SH-SY5Y (cell line): Measurements from ENCODE around the gene NOL7.

Source experiments
- GATA2 ChIP-seq: IDR thresholded peaks from 2 replicates; pipeline ENCODE4 v1.6.1; 2011; ENCODE audit warnings: mild to moderate bottlenecking, low read depth, low read length
- GATA3 ChIP-seq: IDR thresholded peaks from 2 replicates; pipeline ENCODE4 v1.6.1; 2011; ENCODE audit warnings: low read depth, mild to moderate bottlenecking, low read length, moderate library complexity

DNA sequence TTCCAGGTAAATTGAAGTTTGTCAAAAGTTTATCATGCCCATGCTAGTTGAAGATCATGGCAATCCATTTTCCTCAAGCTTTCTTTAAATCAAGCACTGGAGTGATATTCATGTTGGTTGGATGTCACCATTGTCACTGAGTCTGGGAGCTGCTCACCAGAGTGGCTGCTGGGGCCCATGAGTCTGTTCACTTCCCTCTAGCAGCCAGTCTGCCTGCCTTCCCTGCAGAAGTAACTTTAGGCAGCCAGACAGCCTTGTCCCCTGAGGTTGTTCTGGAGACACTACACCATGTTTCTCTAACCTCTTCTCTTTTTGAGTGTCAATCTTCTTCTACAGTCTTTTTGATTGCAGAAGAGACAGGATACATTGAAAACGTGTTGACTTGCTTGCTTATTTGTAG is 35.2 kb upstream of the NOL7 start:
- no peak for TF ChIP-seq GATA3
- TF ChIP-seq GATA2: no peak
